Esophagus muscularis mucosa (tissue), 4 donors: ENCODE data around the gene CHCHD3. TPM values are rescaled to one million over a fixed set of nuclear protein-coding genes. Genes with fewer than 3 reads are reported as not detected.

ENCODE experiments used
- DNase-seq: peaks from one replicate; pipeline ENCODE4 v3.0.0-alpha.2; 2017; ENCODE audit errors: extremely low spot score
- H3K27ac ChIP-seq, 4 donors: fragments of 200-600 bp; sonication (generic); replicated peaks in 1 of 4; 1 replicate in 3 of 4; 2 replicates in 1 of 4; pipeline ENCODE4 v1.5.1; 2016 to 2019; ENCODE audit warnings: mild to moderate bottlenecking in 1 of 4
- H3K27me3 ChIP-seq, 4 donors: fragments of 200-600 bp; sonication (generic); one replicate each; pipeline versions ENCODE4 v1.5.1 to v1.6.0; 2016 to 2019
- H3K36me3 ChIP-seq, 4 donors: fragments of 200-600 bp; sonication (generic); one replicate each; pipeline ENCODE4 v1.5.1; 2016 to 2019
- H3K4me1 ChIP-seq, 4 donors: fragments of 200-600 bp; sonication (generic); one replicate each; pipeline ENCODE4 v1.5.1; 2016 to 2019
- H3K4me3 ChIP-seq, 4 donors: fragments of 200-600 bp; sonication (generic); 1 replicate in 2 of 4; 2 replicates in 2 of 4; pipeline ENCODE4 v1.5.1; 2016 to 2019; ENCODE audit warnings: mild to moderate bottlenecking in 4 of 4, moderate library complexity in 1 of 4
- H3K9me3 ChIP-seq, 4 donors: fragments of 200-600 bp; sonication (generic); 1 replicate in 3 of 4; 2 replicates in 1 of 4; pipeline ENCODE4 v1.5.1; 2016 to 2019
- EP300 ChIP-seq: sonication (generic); formaldehyde crosslinking; IDR thresholded peaks from one replicate; pipeline ENCODE4 v1.6.1; 2017; ENCODE audit warnings: antibody characterized with exemption
- POLR2A ChIP-seq: fragments of 450-650 bp; IDR thresholded peaks from one replicate; pipeline ENCODE4 v1.6.1; 2017; ENCODE audit warnings: antibody characterized with exemption, moderate library complexity, mild to moderate bottlenecking, low read depth
- POLR2AphosphoS5 ChIP-seq, 2 donors: sonication (generic); formaldehyde crosslinking; IDR thresholded peaks; one replicate each; pipeline ENCODE4 v1.6.1; 2017; ENCODE audit warnings: antibody characterized with exemption in 2 of 2
- WGBS: methylation state at CpG from one replicate; pipeline ENCODE4 v1.1.5; 2018; 5-methylcytosine and 5-hydroxymethylcytosine counted together
- intact Hi-C: fragments of 100-400 bp; cut with DNase I; formaldehyde crosslinking; loops from one replicate; pipeline ENCODE4 v1.15.1; 2023
- total RNA-seq, 4 donors: library from RNA; depleted of rRNA; stranded (reverse); fragments of >200 nt; gene quantifications; one replicate each; pipeline versions ENCODE4 v1.1.0 to v1.2.1, GENCODE V29; 2016
- TF ChIP-seq, protein P1 (sequence below), 3 experiments: fragments of 200-600 bp in 2 of 3; fragments of 450-650 bp in 1 of 3; sonication (generic) in 2 of 3; IDR thresholded peaks; one replicate each; pipeline ENCODE4 v1.5.1; 2017 to 2019; ENCODE audit warnings: antibody characterized with exemption in 3 of 3, mild to moderate bottlenecking in 2 of 3, moderate library complexity in 1 of 3

The CHCHD3 gene
- total RNA-seq, 4 donors from 2014 or later = 58.6 to 74.3 (median 68.9) TPM

DNA sequence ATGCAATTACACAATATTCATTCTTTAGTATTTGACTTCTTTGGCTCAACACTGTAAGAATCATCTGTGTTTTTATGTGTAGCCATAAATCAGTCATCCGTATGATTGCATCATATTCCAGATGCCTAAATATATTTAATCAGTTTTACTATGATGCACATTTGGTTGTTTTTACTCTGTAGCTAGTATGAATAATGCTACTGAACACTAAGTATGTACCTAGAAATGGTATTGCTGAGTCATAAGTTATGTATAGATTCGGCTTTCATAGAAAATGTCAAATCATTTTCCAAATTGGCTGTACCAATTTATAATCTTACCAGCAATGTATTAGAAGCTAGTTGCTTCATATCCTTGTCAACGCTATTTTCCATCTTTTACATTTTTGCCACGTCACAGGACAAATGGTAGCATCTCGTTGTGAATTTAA, 308.3 kb downstream of the CHCHD3 start:
- no peaks in the 10 kb centered on the region for H3K27me3 ChIP-seq
- no peaks in the 10 kb centered on the region for H3K4me1 ChIP-seq
- H3K36me3 ChIP-seq = no peaks in the 10 kb centered on the region
- TF ChIP-seq, protein P1, sequence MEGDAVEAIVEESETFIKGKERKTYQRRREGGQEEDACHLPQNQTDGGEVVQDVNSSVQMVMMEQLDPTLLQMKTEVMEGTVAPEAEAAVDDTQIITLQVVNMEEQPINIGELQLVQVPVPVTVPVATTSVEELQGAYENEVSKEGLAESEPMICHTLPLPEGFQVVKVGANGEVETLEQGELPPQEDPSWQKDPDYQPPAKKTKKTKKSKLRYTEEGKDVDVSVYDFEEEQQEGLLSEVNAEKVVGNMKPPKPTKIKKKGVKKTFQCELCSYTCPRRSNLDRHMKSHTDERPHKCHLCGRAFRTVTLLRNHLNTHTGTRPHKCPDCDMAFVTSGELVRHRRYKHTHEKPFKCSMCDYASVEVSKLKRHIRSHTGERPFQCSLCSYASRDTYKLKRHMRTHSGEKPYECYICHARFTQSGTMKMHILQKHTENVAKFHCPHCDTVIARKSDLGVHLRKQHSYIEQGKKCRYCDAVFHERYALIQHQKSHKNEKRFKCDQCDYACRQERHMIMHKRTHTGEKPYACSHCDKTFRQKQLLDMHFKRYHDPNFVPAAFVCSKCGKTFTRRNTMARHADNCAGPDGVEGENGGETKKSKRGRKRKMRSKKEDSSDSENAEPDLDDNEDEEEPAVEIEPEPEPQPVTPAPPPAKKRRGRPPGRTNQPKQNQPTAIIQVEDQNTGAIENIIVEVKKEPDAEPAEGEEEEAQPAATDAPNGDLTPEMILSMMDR (IDR thresholded peaks at IDR 0.05) = no peak
- TF ChIP-seq POLR2AphosphoS5 (IDR thresholded peaks at IDR 0.05) = no peak
- TF ChIP-seq EP300 = no peak
- no peak for DNase-seq
- H3K27ac ChIP-seq = no peak overlapping the region
- peaks cover 0 to 12% (median 6%) of the 10 kb centered on the region in 4 donors for H3K9me3 ChIP-seq
- 83% methylated on average over 5 of the region's 5 CpGs for WGBS
- intact Hi-C loops = no loop called here
- no peak overlapping the region for H3K4me3 ChIP-seq

DNA sequence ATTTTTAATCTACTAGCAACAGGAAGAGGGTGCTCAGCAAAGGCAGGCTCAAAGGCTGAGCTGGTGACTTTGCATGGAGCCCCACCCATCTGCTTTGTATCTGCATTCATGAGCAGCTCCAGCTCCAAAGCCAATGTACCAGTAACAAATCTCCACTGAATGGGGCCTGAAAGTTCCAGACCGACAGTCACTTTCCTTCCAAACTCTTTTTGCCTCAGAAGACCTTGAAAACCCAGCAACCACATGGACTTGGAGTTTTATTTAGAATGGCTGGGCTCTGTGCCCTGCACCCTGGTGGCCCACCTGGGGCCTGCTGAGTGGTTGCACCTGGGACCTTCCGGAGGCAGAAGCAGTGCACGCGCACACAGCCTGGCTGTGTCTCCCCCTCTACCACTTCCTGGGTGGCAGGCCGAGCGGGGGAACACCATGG, 310.6 kb downstream of the CHCHD3 start:
- Histone ChIP-seq H3K36me3 (no peaks in the 10 kb centered on the region), H3K4me1 (no peaks in the 10 kb centered on the region), H3K4me3 (no peak overlapping the region), H3K27ac (no peak overlapping the region), H3K9me3 (peaks cover 0 to 12% (median 6%) of the 10 kb centered on the region in 4 donors), H3K27me3 (no peaks in the 10 kb centered on the region)
- no peak for DNase-seq
- intact Hi-C loops = no loop called here
- TF ChIP-seq POLR2AphosphoS5 (IDR thresholded peaks at IDR 0.05) = no peak
- TF ChIP-seq, protein P1 (IDR thresholded peaks at IDR 0.05) = no peak
- 70% methylated on average over 5 of the region's 6 CpGs for WGBS

DNA sequence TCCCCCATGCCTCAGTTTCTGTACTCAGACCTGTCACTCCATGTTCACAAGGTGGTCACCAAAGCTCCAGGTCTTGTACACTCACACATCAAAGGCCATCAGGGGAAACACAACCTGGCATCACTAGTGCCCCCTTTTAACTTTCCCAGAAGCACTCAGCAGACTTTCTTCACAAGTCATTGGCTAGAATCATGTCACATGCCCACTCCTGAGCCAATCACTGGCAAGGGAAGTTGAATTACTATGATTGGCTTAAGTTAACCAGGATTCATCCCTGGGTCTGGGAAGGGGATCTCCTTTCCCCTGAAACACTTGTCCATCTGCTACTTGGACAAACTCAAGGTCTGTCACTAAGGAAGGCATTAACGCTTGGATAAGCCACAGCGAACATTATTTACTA, 311.8 kb downstream of the CHCHD3 start:
- H3K9me3 ChIP-seq = peaks cover 0 to 12% (median 6%) of the 10 kb centered on the region in 4 donors
- 86% methylated on average over 2 of the region's 2 CpGs for WGBS
- H3K4me3 ChIP-seq = no peak overlapping the region
- intact Hi-C loops = no loop called here
- H3K27ac ChIP-seq = no peak overlapping the region
- H3K4me1 ChIP-seq = no peaks in the 10 kb centered on the region
- H3K36me3 ChIP-seq = no peaks in the 10 kb centered on the region
- no peak for DNase-seq
- TF ChIP-seq POLR2AphosphoS5 (IDR thresholded peaks at IDR 0.05) (no peak), POLR2A (no peak), EP300 (no peak)
- TF ChIP-seq, protein P1 (IDR thresholded peaks at IDR 0.05) = no peak
- no peaks in the 10 kb centered on the region for H3K27me3 ChIP-seq

DNA sequence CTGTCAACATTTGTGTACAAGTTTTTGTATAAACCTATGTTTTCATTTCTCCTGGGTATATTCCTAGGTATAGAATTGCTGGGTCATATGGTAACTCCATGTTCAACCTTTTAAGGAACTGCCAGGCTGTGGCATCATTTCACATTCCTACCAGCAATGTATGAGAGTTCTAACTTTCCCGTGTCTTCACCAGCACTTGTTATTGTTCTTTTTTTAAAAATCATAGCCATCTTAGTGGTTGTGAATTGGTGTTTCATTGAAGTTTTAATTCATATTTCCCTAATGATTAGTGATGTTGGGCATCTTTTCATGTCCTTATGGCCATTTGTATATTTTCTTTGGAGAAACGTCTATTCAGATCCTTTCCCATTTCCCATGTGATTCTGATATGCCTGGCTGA, 312.6 kb downstream of the CHCHD3 start:
- 94% methylated on average over 2 of the region's 2 CpGs for WGBS
- TF ChIP-seq, protein P1 (IDR thresholded peaks at IDR 0.05) = no peak
- TF ChIP-seq POLR2AphosphoS5 (IDR thresholded peaks at IDR 0.05) (no peak), EP300 (no peak), POLR2A (no peak)
- Histone ChIP-seq H3K4me3 (no peak overlapping the region), H3K9me3 (peaks cover 0 to 12% (median 6%) of the 10 kb centered on the region in 4 donors), H3K4me1 (no peaks in the 10 kb centered on the region), H3K27me3 (no peaks in the 10 kb centered on the region), H3K27ac (no peak overlapping the region), H3K36me3 (no peaks in the 10 kb centered on the region)
- intact Hi-C loops = no loop called here
- no peak for DNase-seq

DNA sequence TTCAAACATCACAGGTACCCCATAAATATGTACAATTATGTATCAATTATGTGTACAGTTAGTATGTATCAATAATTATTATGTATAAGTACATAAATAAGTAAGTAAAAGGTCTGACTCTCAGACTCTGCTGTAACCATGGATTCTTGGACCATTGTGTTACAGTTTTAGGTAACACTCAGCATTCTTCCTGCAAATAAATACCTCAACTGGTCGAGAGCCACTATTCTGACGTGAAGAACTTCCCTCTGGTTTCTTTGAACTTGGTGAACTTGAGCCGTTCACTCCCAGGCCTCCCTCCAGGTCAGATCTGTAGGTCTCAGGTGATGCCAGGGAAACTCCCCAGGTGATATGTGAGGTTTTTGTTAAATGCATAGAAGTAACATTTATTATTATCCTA, 313.8 kb downstream of the CHCHD3 start:
- intact Hi-C loops = no loop called here
- 74% methylated on average over 3 of the region's 3 CpGs for WGBS
- Histone ChIP-seq H3K4me1 (no peaks in the 10 kb centered on the region), H3K27me3 (no peaks in the 10 kb centered on the region), H3K4me3 (no peak overlapping the region), H3K9me3 (peaks cover 0 to 12% (median 6%) of the 10 kb centered on the region in 4 donors), H3K27ac (no peak overlapping the region), H3K36me3 (no peaks in the 10 kb centered on the region)
- no peak for DNase-seq
- TF ChIP-seq EP300 (no peak), POLR2A (no peak), POLR2AphosphoS5 (IDR thresholded peaks at IDR 0.05) (no peak)
- TF ChIP-seq, protein P1 (IDR thresholded peaks at IDR 0.05) = no peak
